Activated T-helper 2 cell treated with anti-CD3 and anti-CD28 coated beads, Interferon-gamma antibody, Interleukin-2, Interleukin-4, amounts not matched to agents 10 μg/mL and 5 μg/mL and 100 μg/mL, durations not matched to agents 14 hours and 24 hours and 36 hours (primary cell): ENCODE measurements around the gene ASIC3. TPM values are rescaled to one million over a fixed set of nuclear protein-coding genes. Genes with fewer than 3 reads are reported as not detected.

ENCODE experiments used
- DNase-seq: peaks from one replicate; pipeline ENCODE4 v3.0.0; 2021; ENCODE audit warnings: low spot score
- H3K27ac Mint-ChIP-seq: one replicate; pipeline ENCODE4 v1.8.0; 2021; ENCODE audit warnings: mixed read lengths
- H3K27me3 Mint-ChIP-seq: one replicate; pipeline ENCODE4 v1.8.0; 2021; ENCODE audit warnings: low read depth, mixed read lengths
- H3K36me3 Mint-ChIP-seq: one replicate; pipeline ENCODE4 v1.8.0; 2021; ENCODE audit warnings: low read depth, mixed read lengths
- H3K4me1 Mint-ChIP-seq: one replicate; pipeline ENCODE4 v1.8.0; 2021; ENCODE audit warnings: low read depth, mixed read lengths
- H3K4me3 Mint-ChIP-seq: one replicate; pipeline ENCODE4 v1.8.0; 2021; ENCODE audit warnings: low read depth, mild to moderate bottlenecking, moderate library complexity, mixed read lengths
- H3K9me3 Mint-ChIP-seq: one replicate; pipeline ENCODE4 v1.8.0; 2021; ENCODE audit warnings: mixed read lengths
- intact Hi-C: fragments of 100-400 bp; cut with micrococcal nuclease; formaldehyde crosslinking; loops from one replicate; pipeline ENCODE4 v1.15.1; 2023
- total RNA-seq: library from RNA; stranded (reverse); gene quantifications from 2 replicates; pipeline ENCODE4 v1.2.3, GENCODE V29; 2022

The ASIC3 gene
- total RNA-seq: 3.3 and 4.0 TPM in 2 replicates

DNA sequence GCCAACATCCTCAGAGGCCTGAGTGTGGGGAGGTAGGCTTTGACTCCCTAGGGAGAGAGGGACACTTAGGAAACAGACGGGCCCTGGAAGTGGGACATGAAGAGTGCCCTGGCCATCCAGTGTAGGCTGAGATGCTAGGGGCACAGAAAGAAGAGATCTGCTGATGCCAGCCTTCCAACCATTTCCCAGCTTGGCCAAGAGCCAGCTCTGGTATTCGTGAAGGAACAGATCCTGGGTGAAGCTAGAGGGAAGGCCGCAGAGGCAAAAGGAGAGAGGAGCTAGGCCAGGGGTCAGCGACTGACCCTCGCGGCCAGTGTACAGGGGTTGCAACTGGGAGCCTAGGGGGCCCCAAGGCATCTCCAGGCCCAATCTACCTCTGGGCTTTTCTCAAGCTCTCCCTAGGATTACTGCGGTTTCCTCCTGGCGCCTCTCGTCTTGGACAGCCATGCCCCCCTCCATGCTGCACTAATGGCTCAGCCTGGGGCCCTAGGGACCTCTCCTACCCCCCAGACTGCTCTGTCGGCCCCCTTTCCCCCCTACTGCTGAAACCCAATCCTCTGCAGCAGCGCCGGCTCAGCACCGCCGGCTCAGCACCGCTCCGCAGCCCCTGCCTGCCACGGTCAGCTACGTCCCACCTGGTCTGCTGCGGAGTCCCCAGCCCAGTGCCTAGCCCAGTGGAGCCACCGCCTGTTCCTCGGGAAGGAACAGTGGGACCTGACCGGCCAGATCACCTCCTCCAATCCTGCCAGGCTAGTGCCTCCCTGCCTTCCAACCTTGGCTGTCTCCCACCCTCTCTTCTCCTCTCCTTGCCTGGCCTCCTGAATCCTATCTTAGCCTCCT, at the start of gene ASIC3:
ASIC3 (plus strand) TSS at position 556 of the 840 bp plus-strand sequence. CDS start 355 bp downstream, outside the sequence.
- DNase-seq: no peak
- Mint-ChIP-seq H3K27ac (no peak within 1 kb of the TSS), H3K36me3 (peaks cover 3% of the 10 kb centered on the region), H3K27me3 (peaks cover 3% of the 10 kb centered on the region), H3K9me3 (no peaks in the 10 kb centered on the region), H3K4me1 (peaks cover 2% of the 10 kb centered on the region), H3K4me3 (no peak within 1 kb of the TSS)
- intact Hi-C loops: no loop called here

DNA sequence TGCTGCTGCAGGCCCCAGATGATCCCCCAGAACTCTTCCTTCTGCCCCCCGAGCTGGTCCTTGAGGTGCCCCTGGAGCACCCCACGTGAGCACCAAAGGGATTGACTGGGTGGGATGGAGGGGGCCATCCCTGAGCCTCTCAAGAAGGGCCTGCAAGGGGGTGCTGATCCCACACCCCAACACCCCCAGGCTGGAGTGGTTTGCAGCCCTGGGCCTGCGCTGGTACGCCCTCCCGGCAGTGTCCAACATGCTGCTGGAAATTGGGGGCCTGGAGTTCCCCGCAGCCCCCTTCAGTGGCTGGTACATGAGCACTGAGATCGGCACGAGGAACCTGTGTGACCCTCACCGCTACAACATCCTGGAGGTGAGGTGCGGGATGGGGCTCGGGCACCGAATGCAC, 49.3 kb upstream of the ASIC3 start:
- Mint-ChIP-seq H3K27ac (no peak overlapping the region), H3K9me3 (no peaks in the 10 kb centered on the region), H3K27me3 (no peaks in the 10 kb centered on the region), H3K4me3 (no peak overlapping the region), H3K4me1 (peaks cover 8% of the 10 kb centered on the region), H3K36me3 (no peaks in the 10 kb centered on the region)
- intact Hi-C loops: no loop called here
- no peak for DNase-seq

DNA sequence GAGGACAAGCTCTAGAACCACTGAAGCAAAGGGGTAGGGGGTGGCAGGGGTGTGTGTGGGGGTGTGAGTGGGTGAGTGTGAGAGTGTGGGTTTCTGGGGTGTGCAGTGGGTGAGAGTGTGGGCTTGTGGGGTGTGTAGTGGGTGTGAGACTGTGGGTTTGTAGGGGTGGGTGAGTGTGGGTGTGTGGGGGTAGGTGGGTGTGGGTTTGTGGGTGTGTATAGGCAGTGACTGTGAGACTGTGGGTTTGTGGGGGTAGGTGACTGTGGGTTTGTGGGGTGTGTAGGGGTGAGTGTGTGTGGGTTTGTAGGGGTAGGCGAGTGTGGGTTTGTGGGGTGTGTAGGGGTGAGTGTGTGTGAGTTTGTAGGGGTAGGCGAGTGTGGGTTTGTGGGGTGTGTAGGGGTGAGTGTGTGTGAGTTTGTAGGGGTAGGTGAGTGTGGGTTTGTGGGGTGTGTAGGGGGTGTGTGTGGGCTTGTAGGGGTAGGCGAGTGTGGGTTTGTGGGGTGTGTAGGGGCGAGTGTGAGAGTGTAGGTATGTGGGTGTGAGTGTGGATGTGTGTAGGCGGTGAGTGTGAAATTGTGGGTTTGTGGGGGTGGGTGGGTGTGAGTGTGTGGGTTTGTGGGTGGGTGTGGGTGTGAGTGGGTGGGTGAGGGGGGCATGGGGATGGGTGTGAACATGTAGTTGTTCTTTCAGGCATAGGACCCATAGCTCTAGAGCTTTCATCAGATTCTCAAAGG, 48.7 kb upstream of the ASIC3 start:
- DNase-seq: no peak
- Mint-ChIP-seq H3K4me1 (peaks cover 4% of the 10 kb centered on the region), H3K9me3 (no peaks in the 10 kb centered on the region), H3K27me3 (no peaks in the 10 kb centered on the region), H3K27ac (no peak overlapping the region), H3K36me3 (no peaks in the 10 kb centered on the region), H3K4me3 (no peak overlapping the region)
- intact Hi-C loops: no loop called here

DNA sequence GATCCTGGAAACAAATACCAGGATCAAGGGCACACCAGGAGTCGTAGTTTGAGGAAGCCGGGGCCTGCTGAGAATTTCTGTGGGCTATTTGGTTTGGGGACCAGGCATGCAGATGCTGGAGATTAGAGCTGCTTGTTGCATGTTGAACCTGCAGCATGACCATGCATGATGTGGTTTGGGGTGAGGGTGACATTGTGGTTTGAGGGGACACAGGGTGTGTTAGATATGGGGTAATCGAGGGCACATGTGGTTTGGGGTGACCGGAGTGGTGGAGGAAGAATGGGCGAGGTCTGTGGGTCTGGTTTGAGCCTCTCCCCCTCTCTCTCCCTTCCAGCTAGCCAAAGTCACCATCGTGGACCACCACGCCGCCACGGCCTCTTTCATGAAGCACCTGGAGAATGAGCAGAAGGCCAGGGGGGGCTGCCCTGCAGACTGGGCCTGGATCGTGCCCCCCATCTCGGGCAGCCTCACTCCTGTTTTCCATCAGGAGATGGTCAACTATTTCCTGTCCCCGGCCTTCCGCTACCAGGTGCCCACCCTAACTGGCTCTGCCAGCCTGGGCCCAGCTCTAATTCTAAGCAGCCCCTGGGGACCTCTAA, 47.3 kb upstream of the ASIC3 start:
- H3K27me3 Mint-ChIP-seq: no peaks in the 10 kb centered on the region
- H3K4me1 Mint-ChIP-seq: peaks cover 2% of the 10 kb centered on the region
- no peaks in the 10 kb centered on the region for H3K9me3 Mint-ChIP-seq
- no peak for DNase-seq
- no peaks in the 10 kb centered on the region for H3K36me3 Mint-ChIP-seq
- no peak overlapping the region for H3K4me3 Mint-ChIP-seq
- H3K27ac Mint-ChIP-seq: no peak overlapping the region
- intact Hi-C loops: no loop called here

DNA sequence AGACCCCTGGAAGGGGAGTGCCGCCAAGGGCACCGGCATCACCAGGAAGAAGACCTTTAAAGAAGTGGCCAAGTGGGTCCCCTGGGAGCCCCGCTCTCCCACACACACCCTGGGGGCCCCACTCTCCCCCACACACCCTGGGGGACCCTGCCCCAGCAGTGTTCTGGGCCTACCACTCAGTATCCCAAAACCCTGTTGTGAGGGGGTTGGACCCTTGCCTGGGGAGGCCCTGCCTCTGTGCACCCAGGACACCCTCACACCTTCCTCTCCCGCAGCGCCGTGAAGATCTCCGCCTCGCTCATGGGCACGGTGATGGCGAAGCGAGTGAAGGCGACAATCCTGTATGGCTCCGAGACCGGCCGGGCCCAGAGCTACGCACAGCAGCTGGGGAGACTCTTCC, 46.8 kb upstream of the ASIC3 start:
- intact Hi-C loops: no loop called here
- no peak overlapping the region for H3K27ac Mint-ChIP-seq
- H3K4me3 Mint-ChIP-seq: no peak overlapping the region
- H3K4me1 Mint-ChIP-seq: peaks cover 2% of the 10 kb centered on the region
- no peaks in the 10 kb centered on the region for H3K36me3 Mint-ChIP-seq
- H3K27me3 Mint-ChIP-seq: no peaks in the 10 kb centered on the region
- no peak for DNase-seq
- no peaks in the 10 kb centered on the region for H3K9me3 Mint-ChIP-seq

DNA sequence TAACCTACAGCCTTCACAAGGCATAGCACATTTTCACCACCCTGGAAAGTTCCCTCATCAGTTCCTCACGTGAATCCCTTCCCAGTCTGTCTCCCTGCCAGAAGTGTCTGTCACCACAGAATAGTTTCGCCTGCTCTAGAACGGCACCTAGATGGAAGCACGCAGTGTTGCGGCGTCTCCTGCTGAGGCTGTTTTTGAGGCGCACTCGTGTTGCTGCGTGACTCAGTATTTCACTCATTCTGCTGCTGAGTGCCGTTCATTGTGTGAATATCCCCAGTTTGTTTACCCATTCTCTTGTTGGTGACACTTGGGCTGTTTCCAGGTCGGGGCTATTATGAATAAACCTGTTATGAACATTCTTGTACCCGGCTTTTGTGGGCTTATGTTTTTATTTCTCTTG, 44.8 kb upstream of the ASIC3 start:
- H3K36me3 Mint-ChIP-seq: no peaks in the 10 kb centered on the region
- no peak overlapping the region for H3K27ac Mint-ChIP-seq
- peaks cover 17% of the 10 kb centered on the region for H3K4me1 Mint-ChIP-seq
- H3K4me3 Mint-ChIP-seq: no peak overlapping the region
- DNase-seq: no peak
- H3K9me3 Mint-ChIP-seq: no peaks in the 10 kb centered on the region
- H3K27me3 Mint-ChIP-seq: no peaks in the 10 kb centered on the region
- intact Hi-C loops: no loop called here

DNA sequence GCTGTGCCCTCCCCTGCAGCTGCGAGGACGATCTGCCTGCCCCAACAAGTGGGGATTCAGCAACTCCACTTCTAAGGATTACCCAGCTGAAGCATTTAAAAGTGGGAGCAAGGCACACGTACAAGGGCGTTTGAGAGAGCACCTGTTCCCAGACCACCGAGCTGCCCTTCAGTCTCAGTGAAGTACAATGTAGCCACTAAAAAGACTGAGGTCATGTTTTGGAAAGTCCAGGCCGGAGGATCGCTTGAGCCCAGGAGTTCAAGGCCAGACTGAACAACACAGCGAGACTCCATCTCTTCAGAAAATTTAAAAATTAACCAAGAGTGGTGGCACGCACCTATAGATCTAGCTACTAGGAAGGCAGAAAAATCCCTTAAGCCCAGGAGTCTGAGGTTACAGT, 42.8 kb upstream of the ASIC3 start:
- no peak overlapping the region for H3K27ac Mint-ChIP-seq
- intact Hi-C loops: no loop called here
- no peaks in the 10 kb centered on the region for H3K9me3 Mint-ChIP-seq
- H3K27me3 Mint-ChIP-seq: no peaks in the 10 kb centered on the region
- DNase-seq: no peak
- H3K4me3 Mint-ChIP-seq: no peak overlapping the region
- H3K36me3 Mint-ChIP-seq: no peaks in the 10 kb centered on the region
- H3K4me1 Mint-ChIP-seq: peaks cover 26% of the 10 kb centered on the region

DNA sequence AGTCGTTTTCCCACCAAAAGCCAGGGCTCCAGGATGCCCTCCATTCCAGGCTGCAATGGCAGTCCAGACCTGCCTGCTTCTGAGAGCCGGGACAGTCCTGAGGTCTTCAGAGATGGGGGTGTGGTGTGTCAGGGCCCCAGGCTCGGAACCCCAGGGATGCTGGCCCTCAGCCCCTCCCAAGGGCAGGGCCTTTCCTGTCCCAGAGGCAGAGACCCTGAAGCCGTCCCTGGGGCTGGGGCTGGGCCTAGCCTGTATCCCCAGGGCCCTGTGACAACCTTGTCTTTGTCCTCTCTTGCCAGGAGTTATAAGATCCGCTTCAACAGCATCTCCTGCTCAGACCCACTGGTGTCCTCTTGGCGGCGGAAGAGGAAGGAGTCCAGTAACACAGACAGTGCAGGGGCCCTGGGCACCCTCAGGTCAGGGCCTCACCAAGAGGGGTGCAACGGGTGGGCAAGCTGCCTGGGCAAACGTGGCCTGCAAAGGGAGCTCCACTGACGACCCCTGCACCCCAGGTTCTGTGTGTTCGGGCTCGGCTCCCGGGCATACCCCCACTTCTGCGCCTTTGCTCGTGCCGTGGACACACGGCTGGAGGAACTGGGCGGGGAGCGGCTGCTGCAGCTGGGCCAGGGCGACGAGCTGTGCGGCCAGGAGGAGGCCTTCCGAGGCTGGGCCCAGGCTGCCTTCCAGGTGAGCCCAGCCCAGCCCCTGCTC, 41.6 kb upstream of the ASIC3 start:
- no peak overlapping the region for H3K4me3 Mint-ChIP-seq
- DNase-seq: no peak
- H3K36me3 Mint-ChIP-seq: no peaks in the 10 kb centered on the region
- H3K27ac Mint-ChIP-seq: no peak overlapping the region
- H3K9me3 Mint-ChIP-seq: no peaks in the 10 kb centered on the region
- peaks cover 33% of the 10 kb centered on the region for H3K4me1 Mint-ChIP-seq
- intact Hi-C loops: no loop called here
- no peaks in the 10 kb centered on the region for H3K27me3 Mint-ChIP-seq

DNA sequence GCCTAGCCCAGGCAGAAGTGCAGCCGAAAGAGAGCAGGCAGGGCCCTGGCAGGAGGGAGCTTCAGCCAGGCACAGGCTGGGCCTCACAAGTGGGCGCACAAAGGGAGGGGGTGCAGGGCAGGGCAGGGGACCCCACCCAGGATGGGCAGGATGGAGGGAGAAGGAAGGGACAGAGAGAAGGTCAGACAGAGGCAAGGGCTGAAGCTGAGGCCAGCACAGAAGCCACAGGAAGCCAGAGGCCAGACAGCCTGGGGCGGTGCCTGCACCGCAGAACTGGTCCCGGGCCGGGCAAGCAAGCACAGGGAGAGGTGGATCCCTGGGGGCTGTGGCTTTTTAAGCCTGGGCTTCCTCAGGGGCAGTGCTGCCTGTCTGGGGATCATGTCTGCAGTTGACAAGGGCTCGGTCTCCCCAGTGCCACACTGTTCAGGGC, 40.8 kb upstream of the ASIC3 start:
- no peaks in the 10 kb centered on the region for H3K27me3 Mint-ChIP-seq
- peak overlapping the region; percentile 77 for H3K27ac Mint-ChIP-seq
- H3K36me3 Mint-ChIP-seq: peaks cover 3% of the 10 kb centered on the region
- peaks cover 40% of the 10 kb centered on the region for H3K4me1 Mint-ChIP-seq
- H3K9me3 Mint-ChIP-seq: no peaks in the 10 kb centered on the region
- peak overlapping the region; percentile 79 for H3K4me3 Mint-ChIP-seq
- DNase-seq: no peak
- intact Hi-C loops: no loop called here

DNA sequence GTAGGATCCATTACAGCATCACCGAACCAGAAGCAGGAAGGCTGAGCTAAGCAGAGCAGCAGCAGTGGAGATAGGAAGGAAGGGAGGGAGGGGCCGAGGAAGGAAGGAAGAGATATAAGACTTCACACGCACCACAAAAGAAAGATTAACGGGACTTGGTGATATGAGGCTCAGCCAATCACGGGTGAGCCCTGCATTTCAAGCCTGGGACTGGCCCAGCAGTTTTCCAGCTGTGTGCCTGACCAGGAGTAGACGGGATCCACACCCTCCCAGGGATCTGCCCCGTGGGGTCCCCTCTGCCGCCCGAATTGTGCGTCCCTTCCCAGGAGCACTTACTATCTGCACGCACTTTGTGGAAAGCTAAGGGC, 40.2 kb upstream of the ASIC3 start:
- Mint-ChIP-seq H3K4me3 (peak overlapping the region; percentile 79), H3K27ac (peak overlapping the region; percentile 82), H3K36me3 (peaks cover 6% of the 10 kb centered on the region), H3K4me1 (peaks cover 45% of the 10 kb centered on the region), H3K9me3 (no peaks in the 10 kb centered on the region), H3K27me3 (no peaks in the 10 kb centered on the region)
- intact Hi-C loops: no loop called here
- DNase-seq: peak; percentile 38

DNA sequence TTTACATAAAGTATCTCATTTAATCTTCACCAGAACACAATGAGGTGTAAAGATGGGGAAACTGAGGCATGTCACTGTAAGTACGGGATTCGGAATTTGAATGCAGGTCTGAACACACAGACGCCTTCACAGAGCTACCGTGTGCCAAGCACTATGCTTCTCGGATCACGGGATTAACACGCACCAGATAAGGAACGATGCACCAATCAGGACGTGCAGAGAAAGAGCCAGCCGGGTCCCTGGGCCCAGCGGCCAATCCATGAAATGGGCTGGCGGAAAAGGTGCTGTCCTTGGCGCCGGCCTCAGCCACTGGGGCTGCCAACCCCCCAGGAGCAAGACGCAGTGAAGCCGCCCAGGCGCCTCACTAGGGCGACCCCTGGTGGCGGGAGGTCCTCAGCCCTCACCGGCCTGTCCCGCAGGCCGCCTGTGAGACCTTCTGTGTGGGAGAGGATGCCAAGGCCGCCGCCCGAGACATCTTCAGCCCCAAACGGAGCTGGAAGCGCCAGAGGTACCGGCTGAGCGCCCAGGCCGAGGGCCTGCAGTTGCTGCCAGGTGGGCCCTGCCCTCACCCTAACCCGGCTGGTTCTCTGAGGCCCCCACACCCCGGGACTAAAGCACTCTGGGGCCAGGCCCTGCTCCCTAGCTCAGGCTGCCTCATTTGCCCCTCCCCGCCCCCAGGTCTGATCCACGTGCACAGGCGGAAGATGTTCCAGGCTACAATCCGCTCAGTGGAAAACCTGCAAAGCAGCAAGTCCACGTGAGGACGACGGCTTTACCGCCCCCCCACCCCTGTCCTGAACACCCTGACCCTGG, 39.6 kb upstream of the ASIC3 start:
- intact Hi-C loops: no loop called here
- Mint-ChIP-seq H3K9me3 (no peaks in the 10 kb centered on the region), H3K27ac (peak overlapping the region; percentile 82), H3K27me3 (no peaks in the 10 kb centered on the region), H3K4me1 (peaks cover 45% of the 10 kb centered on the region), H3K36me3 (peaks cover 6% of the 10 kb centered on the region), H3K4me3 (peak overlapping the region; percentile 79)
- peak; percentile 67 for DNase-seq
